Adrenal gland (tissue), 5 donors: ENCODE data around the gene INHBE.

Source experiments
- POLR2A ChIP-seq, 2 donors: fragments of 450-650 bp; IDR thresholded peaks; one replicate each; pipeline ENCODE4 v1.6.1; 2017; ENCODE audit warnings: antibody characterized with exemption in 2 of 2, mild to moderate bottlenecking in 2 of 2, moderate library complexity in 1 of 2
- TF ChIP-seq, protein P1 (sequence below), 6 experiments: fragments of 450-650 bp in 4 of 6; fragments of 200-600 bp in 2 of 6; sonication (generic) in 1 of 6; IDR thresholded peaks; 1 replicate in 5 of 6; 2 replicates in 1 of 6; pipeline versions ENCODE4 v1.5.1 to v1.8.0; 2016 to 2021; ENCODE audit warnings: antibody characterized with exemption in 6 of 6, mild to moderate bottlenecking in 2 of 6, moderate library complexity in 1 of 6
- donor health status: DM: no; HTN: no; CAD: no.

DNA sequence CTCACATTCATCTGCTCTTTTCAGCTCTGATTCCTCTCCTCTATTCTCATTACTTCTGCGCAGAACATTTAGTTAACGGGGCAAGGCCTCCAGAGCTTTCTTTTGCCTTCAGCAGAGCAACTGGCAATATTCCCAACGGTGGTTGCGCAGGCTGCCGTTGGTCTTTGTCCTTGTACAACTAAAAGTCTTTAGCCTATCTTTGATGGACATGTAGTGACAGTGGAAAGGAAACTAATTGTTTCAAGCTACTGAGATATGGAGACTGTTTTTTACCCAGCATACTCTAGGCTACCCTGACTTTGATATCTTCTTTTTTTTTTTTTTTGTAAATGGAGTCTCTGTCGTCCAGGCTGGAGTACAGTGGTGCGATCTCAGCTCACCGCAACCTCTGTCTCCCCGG is 36.9 kb upstream of the INHBE start:
- no peak for TF ChIP-seq POLR2A (IDR thresholded peaks at IDR 0.05)
- TF ChIP-seq, protein P1, sequence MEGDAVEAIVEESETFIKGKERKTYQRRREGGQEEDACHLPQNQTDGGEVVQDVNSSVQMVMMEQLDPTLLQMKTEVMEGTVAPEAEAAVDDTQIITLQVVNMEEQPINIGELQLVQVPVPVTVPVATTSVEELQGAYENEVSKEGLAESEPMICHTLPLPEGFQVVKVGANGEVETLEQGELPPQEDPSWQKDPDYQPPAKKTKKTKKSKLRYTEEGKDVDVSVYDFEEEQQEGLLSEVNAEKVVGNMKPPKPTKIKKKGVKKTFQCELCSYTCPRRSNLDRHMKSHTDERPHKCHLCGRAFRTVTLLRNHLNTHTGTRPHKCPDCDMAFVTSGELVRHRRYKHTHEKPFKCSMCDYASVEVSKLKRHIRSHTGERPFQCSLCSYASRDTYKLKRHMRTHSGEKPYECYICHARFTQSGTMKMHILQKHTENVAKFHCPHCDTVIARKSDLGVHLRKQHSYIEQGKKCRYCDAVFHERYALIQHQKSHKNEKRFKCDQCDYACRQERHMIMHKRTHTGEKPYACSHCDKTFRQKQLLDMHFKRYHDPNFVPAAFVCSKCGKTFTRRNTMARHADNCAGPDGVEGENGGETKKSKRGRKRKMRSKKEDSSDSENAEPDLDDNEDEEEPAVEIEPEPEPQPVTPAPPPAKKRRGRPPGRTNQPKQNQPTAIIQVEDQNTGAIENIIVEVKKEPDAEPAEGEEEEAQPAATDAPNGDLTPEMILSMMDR (IDR thresholded peaks at IDR 0.05) = no peak
